ENCODE measurements around the gene CELA3A. TPM values are rescaled to one million over a fixed set of nuclear protein-coding genes. Genes with fewer than 3 reads are reported as not detected.

The CELA3A gene
- total and polyA plus RNA-seq, 2 of the 13 experiments (the other 11 are each of a cell fraction or from before 2014, with no cell fraction given), result 0.09 TPM; not detected in 1

- TF ChIP-seq, protein P1, sequence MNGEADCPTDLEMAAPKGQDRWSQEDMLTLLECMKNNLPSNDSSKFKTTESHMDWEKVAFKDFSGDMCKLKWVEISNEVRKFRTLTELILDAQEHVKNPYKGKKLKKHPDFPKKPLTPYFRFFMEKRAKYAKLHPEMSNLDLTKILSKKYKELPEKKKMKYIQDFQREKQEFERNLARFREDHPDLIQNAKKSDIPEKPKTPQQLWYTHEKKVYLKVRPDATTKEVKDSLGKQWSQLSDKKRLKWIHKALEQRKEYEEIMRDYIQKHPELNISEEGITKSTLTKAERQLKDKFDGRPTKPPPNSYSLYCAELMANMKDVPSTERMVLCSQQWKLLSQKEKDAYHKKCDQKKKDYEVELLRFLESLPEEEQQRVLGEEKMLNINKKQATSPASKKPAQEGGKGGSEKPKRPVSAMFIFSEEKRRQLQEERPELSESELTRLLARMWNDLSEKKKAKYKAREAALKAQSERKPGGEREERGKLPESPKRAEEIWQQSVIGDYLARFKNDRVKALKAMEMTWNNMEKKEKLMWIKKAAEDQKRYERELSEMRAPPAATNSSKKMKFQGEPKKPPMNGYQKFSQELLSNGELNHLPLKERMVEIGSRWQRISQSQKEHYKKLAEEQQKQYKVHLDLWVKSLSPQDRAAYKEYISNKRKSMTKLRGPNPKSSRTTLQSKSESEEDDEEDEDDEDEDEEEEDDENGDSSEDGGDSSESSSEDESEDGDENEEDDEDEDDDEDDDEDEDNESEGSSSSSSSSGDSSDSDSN (CRISPR knock-in tag; IDR thresholded peaks at IDR 0.05), result peak; percentile 4; the same call in 1 of the 2 replicates
- TF ChIP-seq ARID2 (CRISPR knock-in tag; IDR thresholded peaks at IDR 0.05; ENCODE audit: borderline replicate concordance) (no peak), BCLAF1 (IDR thresholded peaks at IDR 0.05) (no peak), RNF2 (conservative IDR thresholded peaks at IDR 0.05; ENCODE audit: low read depth) (no peak), ZNF136 (CRISPR knock-in tag; IDR thresholded peaks at IDR 0.05; ENCODE audit: low read depth) (0 out of 2 replicates have a peak, but pooled peaks have one; percentile 65), ZNF703 (CRISPR knock-in tag; IDR thresholded peaks at IDR 0.05; ENCODE audit: borderline replicate concordance) (no peak), ZNF354B (CRISPR knock-in tag; IDR thresholded peaks at IDR 0.05) (no peak), SMARCE1 (IDR thresholded peaks at IDR 0.05; ENCODE audit: borderline replicate concordance) (no peak), HOXD1 (CRISPR knock-in tag; IDR thresholded peaks at IDR 0.05) (0 out of 2 replicates have a peak, but pooled peaks have one; percentile 9), FOXC1 (CRISPR knock-in tag; IDR thresholded peaks at IDR 0.05; ENCODE audit: borderline replicate concordance) (peak; percentile 69), SP140L (CRISPR knock-in tag; IDR thresholded peaks at IDR 0.05; ENCODE audit: borderline replicate concordance) (no peak), NFKBIZ (CRISPR knock-in tag; IDR thresholded peaks at IDR 0.05) (no peak), DPF2 (CRISPR knock-in tag; IDR thresholded peaks at IDR 0.05; ENCODE audit: borderline replicate concordance, low read depth) (no peak), ZNF101 (CRISPR knock-in tag; IDR thresholded peaks at IDR 0.05; ENCODE audit: borderline replicate concordance, low read depth) (no peak; the same call in 1 of the 2 replicates), TERF1 (CRISPR knock-in tag; IDR thresholded peaks at IDR 0.05) (no peak), ZNF343 (CRISPR knock-in tag; IDR thresholded peaks at IDR 0.05) (no peak), TSC22D2 (CRISPR knock-in tag; IDR thresholded peaks at IDR 0.05; ENCODE audit: borderline replicate concordance) (no peak), SOX5 (CRISPR knock-in tag; IDR thresholded peaks at IDR 0.05; ENCODE audit: borderline replicate concordance) (peak; percentile 29; the same call in 1 of the 2 replicates)
- TF ChIP-seq, protein P2, sequence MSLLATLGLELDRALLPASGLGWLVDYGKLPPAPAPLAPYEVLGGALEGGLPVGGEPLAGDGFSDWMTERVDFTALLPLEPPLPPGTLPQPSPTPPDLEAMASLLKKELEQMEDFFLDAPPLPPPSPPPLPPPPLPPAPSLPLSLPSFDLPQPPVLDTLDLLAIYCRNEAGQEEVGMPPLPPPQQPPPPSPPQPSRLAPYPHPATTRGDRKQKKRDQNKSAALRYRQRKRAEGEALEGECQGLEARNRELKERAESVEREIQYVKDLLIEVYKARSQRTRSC (CRISPR knock-in tag; IDR thresholded peaks at IDR 0.05; ENCODE audit: low read depth), result no peak
- TF ChIP-seq, protein P3, sequence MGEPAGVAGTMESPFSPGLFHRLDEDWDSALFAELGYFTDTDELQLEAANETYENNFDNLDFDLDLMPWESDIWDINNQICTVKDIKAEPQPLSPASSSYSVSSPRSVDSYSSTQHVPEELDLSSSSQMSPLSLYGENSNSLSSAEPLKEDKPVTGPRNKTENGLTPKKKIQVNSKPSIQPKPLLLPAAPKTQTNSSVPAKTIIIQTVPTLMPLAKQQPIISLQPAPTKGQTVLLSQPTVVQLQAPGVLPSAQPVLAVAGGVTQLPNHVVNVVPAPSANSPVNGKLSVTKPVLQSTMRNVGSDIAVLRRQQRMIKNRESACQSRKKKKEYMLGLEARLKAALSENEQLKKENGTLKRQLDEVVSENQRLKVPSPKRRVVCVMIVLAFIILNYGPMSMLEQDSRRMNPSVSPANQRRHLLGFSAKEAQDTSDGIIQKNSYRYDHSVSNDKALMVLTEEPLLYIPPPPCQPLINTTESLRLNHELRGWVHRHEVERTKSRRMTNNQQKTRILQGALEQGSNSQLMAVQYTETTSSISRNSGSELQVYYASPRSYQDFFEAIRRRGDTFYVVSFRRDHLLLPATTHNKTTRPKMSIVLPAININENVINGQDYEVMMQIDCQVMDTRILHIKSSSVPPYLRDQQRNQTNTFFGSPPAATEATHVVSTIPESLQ (CRISPR knock-in tag; conservative IDR thresholded peaks at IDR 0.05), result no peak
Observed at GRCh38 chr1:22025368-22026155, 24.1 kb downstream of the CELA3A start (continued).
